ENCODE data around the gene HDAC4.

HDAC4 gene

DNA sequence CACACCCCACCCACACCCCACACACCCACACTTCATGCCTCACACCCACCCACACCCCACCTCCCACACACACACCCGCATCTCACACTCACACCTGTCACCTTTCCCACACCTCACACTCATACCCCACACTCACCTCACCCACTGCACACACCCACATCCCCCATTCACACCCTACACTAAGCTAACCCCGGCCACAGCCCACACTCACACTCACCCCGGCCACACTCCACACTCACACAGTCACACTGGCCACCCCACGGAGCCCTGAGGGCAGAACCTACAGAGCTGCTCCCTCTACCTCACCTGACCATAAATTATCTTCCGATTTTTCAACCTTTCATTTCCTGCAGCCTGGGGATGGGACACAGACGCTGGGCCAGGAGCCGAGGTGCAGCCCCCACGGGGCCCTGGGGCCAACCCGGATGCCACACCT, 241.3 kb downstream of the HDAC4 start:
- DNase-seq, result no peak

GRCh38 chr2:239158641-239159475, 242.0 kb downstream of the HDAC4 start:
- DNase-seq, result no peak

- no peak for DNase-seq
These were observed 243.0 kb downstream of the HDAC4 start for GRCh38 chr2:239157771-239158170.

- no peak for DNase-seq
These were observed 243.6 kb downstream of the HDAC4 start for GRCh38 chr2:239157269-239157668.

- DNase-seq, result no peak
These were observed 244.1 kb downstream of the HDAC4 start for GRCh38 chr2:239156516-239157265.

- DNase-seq, result no peak
These were observed 244.9 kb downstream of the HDAC4 start for GRCh38 chr2:239155806-239156480.

DNA sequence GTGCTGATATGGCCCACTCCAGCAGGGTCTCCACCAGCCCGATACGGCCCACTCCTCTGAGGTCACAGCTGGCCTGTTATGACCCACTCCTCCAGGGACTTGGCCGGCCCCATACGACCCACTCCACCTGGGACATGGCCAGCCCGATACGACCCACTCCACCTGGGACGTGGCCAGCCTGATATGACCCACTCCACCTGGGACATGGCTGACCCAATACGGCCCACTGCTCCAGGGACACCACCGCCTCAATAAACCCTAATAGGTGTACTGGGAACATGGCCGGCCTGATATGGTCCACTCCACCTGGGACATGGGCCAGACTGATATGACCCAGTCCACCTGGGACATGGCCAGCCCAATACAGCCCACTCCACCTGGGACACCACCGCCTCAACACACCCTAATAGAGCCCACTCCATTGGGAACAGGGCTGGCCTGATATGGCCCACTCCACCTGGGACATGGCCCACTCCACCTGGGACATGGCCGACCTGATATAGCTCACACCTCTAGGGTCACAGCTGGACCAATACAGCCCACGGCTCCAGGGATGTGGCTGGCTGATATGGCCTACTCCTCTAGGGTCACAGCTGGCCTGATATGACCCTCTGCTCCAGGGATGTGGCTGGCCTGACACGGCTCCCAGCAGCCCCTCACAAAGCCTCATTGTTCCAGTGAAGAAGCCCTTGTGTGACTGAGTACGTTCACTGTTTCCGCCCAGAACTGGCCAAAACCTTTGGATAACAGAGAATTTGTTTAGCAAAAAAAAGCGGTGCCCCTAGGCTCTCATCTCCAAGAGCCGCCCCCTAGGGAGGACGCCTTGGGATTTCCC, 245.6 kb downstream of the HDAC4 start:
- DNase-seq, result no peak

DNA sequence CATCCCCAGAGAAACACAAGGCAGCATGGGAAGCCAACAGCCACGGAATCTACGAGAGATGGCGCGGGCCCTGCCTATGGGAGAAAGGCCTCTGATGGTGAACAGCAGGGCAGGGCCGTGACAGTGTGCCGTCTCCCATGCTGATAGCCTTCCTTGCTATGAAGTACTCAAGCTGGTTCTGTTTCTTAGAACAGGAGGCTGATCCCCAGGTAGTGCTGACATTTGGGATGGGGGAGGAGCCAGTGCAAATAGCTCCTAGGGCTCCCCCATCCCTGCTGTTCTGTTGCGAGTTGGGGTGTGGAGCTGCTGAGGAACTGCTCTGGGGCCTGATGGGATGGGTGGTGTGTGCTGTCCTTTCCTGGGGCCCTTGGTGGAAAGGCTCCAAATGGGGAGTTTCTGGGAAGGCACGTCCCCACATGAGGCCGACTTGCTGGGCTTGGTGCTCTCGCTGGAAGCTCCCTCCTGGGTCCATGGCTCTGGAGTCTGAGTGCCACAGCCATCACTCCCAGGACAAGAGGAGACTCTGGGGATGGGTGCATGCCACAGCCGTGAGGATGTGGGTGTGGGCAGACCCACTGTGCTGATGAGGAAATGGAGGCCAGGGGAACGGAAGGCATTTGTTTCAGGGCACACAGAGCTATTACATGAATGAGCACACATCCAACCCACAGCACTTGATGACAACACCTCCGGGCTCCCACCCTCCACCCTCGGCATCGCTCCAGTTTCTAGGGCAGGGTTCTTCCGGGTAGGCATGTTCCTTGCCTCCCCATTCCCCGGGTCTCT, 246.8 kb downstream of the HDAC4 start:
- no peak for DNase-seq

- no peak for DNase-seq
These were observed 247.9 kb downstream of the HDAC4 start for GRCh38 chr2:239152916-239153305.

DNA sequence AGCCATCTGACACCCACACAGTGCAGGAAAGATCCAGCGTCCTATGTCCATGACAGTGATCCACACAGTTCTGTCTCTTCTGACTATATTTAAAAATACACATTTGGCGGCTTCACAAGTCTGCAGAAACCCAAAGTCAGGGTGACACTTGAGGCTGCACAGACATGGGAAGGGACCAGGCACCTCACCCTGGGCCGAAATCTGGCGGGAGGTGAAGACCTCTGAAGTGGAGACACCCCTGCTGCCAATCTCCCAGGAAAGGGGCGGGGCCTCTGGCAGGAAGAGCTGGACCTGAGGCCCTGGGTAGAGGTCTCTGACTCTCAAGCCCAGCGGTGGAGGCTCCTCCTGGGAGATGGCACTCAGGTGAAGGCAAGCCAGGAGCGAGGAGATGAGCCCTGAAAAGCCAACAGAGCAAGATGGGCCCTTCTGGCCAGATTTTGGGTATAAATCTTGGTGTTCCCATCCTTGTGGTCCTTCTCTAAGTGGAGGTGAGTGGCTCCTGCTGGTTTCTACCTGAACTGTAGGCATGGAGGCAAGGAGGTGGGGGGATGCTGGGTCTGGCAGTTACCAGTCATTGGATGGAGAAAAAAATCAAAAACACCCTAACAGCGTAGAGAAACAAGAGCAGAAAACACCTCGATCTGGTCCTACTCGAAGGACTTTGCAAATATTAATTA, 248.4 kb downstream of the HDAC4 start:
- no peak for DNase-seq

GRCh38 chr2:239151201-239152131, 249.4 kb downstream of the HDAC4 start:
- no peak for DNase-seq

DNA sequence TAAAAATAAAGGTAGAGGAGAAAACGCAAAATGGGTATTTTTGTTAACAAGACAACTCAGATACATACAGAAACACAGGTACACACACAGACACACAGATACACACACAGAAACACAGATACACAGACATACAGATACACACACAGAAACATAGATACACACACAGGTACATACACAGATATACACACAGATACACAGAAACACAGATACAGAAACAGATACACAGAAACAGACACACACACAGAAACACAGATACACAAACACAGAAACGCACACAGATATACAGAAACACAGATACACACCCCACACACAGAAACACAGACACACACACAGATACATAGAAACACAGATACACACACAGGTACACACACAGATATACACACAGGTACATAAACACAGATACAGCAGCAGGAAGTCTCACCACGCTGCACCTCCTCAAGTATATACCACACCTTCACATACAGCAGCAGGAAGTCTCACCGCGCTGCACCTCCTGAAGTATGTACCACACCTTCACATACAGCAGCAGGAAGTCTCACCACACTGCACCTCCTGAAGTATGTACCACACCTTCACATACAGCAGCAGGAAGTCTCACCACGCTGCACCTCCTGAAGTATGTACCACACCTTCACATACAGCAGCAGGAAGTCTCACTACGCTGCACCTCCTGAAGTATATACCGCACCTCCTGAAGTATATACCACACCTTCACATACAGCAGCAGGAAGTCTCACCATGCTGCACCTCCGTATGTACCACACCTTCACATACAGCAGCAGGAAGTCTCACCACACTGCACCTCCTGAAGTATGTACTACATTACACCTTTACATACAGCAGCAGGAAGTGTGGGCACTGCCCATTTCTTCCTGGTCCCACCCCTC, 250.5 kb downstream of the HDAC4 start:
- no peak for DNase-seq

- DNase-seq, result no peak
These were observed 251.3 kb downstream of the HDAC4 start for GRCh38 chr2:239149501-239149900.

DNA sequence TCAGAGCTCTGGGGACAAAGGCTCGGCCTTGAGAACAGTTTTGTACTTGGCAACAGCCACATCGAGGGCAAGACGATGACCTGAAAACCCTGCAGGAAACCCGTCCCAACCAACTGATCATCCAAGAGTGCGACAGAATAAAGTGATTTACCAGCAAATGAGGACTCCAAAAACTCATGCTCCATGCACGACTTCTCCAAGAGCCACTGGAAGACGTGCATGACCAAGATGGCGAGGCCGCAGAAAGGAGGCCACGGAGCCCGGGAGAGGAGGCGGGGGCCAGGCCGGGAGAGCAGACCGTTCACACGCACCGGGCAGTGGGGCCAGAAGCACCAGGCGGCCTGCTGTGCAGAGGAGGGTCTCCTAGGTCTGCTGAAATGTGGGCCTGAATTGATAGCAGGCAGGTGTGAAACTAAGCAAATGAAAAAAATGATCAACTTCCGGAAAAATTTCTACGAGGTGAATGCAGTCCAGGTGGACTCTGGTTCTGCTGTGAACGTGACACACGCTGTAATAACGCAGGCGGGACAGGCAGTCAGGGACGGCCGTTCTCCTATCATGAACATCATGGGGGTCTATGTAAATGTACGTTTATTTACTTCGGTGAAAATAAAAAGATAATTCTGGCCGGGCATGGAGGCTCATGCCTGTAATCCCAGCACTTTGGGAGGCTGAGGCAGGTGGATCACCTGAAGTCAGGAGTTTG, 252.2 kb downstream of the HDAC4 start:
- DNase-seq, result no peak

GRCh38 chr2:239147376-239147775, 253.4 kb downstream of the HDAC4 start:
- no peak for DNase-seq

DNA sequence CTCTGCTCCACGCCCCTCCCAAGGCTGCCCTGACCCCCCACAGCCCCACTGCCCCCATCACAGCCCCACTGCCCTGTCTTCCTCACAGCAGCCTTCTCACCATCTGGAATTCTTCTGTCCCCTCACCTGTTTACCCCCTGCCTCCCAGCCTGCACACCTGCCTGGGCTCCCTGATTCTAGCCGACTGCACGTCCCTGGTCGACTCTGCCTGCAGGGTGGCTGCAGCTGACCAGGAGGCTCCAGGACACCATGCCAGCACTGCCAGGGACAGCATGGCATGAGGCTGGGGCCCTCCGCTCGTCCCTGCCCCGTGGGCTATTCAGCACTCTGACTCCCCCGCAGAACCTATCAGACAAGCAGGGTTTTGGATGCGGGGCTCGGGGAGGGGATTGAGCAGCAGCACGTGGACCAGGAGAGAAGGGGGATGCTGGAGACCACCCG, 254.1 kb downstream of the HDAC4 start:
- no peak for DNase-seq

DNA sequence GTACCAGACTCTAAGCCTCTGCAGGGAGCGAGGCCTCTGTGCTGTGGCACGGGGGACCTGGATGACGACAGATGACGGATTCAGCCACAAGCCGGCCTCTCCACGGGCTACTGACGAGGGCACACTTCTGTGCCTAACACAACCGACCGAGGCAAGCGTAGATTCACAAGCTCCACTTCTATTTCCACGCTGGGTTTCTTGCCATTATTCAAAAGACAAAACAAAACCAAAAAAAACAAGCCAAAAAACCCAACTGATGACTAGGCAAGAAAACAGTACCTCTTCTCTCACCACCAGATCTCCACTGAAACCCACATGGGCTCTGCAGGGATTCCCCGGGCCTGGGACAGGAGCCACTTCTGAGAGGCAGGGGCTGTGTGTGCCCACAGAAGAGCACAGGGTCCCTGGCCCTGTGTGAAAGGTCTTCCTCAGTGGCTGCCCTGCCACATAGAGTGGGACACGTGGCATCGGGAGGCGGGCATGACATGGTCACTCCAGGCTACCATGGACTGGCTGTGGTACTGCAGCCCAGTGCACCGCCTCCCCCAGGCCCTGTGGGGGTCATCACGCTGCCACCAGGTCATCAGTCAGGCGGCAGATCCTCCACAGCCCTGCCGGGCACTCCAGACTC, 254.7 kb downstream of the HDAC4 start:
- no peak for DNase-seq

- DNase-seq, result no peak
These were observed 255.2 kb downstream of the HDAC4 start for GRCh38 chr2:239145601-239146000.
